AG04450 (cell line): ENCODE results near the gene AKR1E2. TPM values are rescaled to one million over a fixed set of nuclear protein-coding genes. Genes with fewer than 3 reads are reported as not detected.

ENCODE experiments used
- CTCF ChIA-PET: fragments of 300-600, 350-600 bp; formaldehyde crosslinking; extraction: SDS; loops from one replicate; lab custom pipeline; 2022; ENCODE audit warnings: antibody characterized with exemption, inconsistent platforms; lab: Charles Lee
- POLR2A ChIA-PET: fragments of 350-600 bp; formaldehyde crosslinking; extraction: SDS; loops from one replicate; lab custom pipeline; 2021; ENCODE audit warnings: antibody characterized with exemption, inconsistent platforms; lab: Yijun Ruan, JAX
- DNase-seq: peaks from one replicate; pipeline ENCODE4 v3.0.0-alpha.2; 2011; ENCODE audit warnings: low read depth, low spot score
- H3K27ac ChIP-seq: one replicate; pipeline ENCODE4 v1.5.1; 2012; ENCODE audit warnings: low read depth, low read length, control low read depth
- H3K27me3 ChIP-seq: one replicate; pipeline ENCODE4 v1.6.0; 2012; ENCODE audit warnings: low read length; ENCODE audit not compliant: control insufficient read depth, insufficient read depth
- H3K4me3 ChIP-seq: 2 replicates; pipeline ENCODE4 v1.5.1; 2011; ENCODE audit warnings: mild to moderate bottlenecking, low read depth, low read length, control low read depth
- H3K9me3 ChIP-seq: 2 replicates; pipeline ENCODE4 v1.5.1; 2012; ENCODE audit warnings: low read length; ENCODE audit not compliant: control insufficient read depth, insufficient read depth
- CTCF ChIP-seq: IDR thresholded peaks from 2 replicates; pipeline ENCODE4 v1.5.1; 2011; ENCODE audit warnings: low read depth, low read length, control low read depth, inconsistent platforms
- polyA plus RNA-seq: library from polyadenylated mRNA; depleted of rRNA; stranded (reverse); fragments of >200 nt; gene quantifications from 2 replicates; pipeline ENCODE4 v1.2.3, GENCODE V29; 2011

Gene AKR1E2
- polyA plus RNA-seq, 1 experiment = 1.3 TPM

- TF ChIP-seq CTCF = no peak
- Histone ChIP-seq H3K27me3 (no peaks in the 10 kb centered on the region), H3K9me3 (no peaks in the 10 kb centered on the region), H3K27ac (no peak overlapping the region), H3K4me3 (no peak overlapping the region)
- ChIA-PET POLR2A (interaction anchor here (0.9 kb wide), 1 partner anchor 12 kb away, joined by 3 read pairs; no protein-coding TSS in a partner anchor), CTCF (interaction anchor here (1.6 to 3.3 kb wide), 3 partner anchors 10 to 24 kb away, joined by 4 to 24 read pairs (median 10); no protein-coding TSS in a partner anchor)
- no peak for DNase-seq
These were observed 12.7 kb downstream of the AKR1E2 start for GRCh38 chr10:4838743-4839142.

DNA sequence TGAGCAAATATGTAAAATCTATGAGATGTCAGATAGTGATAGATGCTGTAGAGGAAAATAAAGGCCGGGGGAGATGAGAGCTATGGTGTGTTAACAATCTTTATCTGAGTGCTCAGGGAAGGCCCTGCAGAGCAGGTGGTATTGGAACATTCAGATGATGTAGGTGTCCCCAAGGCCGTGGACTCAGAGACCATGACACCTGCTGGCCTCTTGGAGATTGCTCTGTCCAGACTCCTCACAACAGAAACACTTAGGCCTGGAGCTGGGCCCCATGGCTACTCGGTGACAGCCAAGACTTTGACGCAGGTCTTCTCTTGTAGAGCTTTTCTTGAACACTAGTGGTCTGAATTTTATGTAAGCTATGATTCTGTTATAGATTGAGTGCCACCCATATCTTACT, 13.3 kb downstream of the AKR1E2 start:
- H3K27ac ChIP-seq = no peak overlapping the region
- H3K27me3 ChIP-seq = no peaks in the 10 kb centered on the region
- no peak for DNase-seq
- CTCF ChIA-PET = interaction anchor here (1.6 to 3.3 kb wide), 3 partner anchors 10 to 24 kb away, joined by 4 to 24 read pairs (median 10); no protein-coding TSS in a partner anchor
- no peak overlapping the region for H3K4me3 ChIP-seq
- TF ChIP-seq CTCF = no peak
- no peaks in the 10 kb centered on the region for H3K9me3 ChIP-seq
- POLR2A ChIA-PET = no interaction called here

DNA sequence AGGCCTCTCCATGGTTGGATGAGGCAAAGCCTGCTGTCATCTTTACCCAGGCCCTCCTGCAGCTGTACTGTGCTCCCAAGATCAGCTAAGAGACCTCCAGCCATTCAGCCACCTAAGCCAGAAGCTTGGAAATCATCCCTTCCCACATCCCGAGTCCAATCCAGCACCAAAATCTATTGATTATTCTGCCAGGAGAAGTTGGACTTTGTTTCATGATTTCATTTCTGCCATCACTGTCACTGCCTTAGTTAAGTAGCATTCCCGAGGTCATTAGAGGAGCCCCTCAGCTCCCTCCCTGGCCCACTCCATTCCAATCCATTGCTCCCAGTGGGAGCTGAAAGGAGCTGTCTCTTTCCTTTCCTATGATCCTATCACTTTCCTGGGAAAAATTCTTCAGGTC, 14.1 kb downstream of the AKR1E2 start:
- no peaks in the 10 kb centered on the region for H3K27me3 ChIP-seq
- TF ChIP-seq CTCF = no peak
- CTCF ChIA-PET = interaction anchor here (1.5 to 2.4 kb wide), 2 partner anchors 9 to 25 kb away, joined by 10 read pairs; no protein-coding TSS in a partner anchor
- H3K27ac ChIP-seq = no peak overlapping the region
- peaks cover 6% of the 10 kb centered on the region; the same call in 1 of the 2 replicates for H3K9me3 ChIP-seq
- DNase-seq = no peak
- POLR2A ChIA-PET = no interaction called here
- H3K4me3 ChIP-seq = no peak overlapping the region

- CTCF ChIA-PET = interaction anchor here (1.8 kb wide), 1 partner anchor 28 kb away, joined by 8 read pairs; no protein-coding TSS in a partner anchor
- POLR2A ChIA-PET = no interaction called here
- no peak for DNase-seq
- H3K27ac ChIP-seq = no peak overlapping the region
- peaks cover 11% of the 10 kb centered on the region; the same call in 1 of the 2 replicates for H3K9me3 ChIP-seq
- TF ChIP-seq CTCF = no peak
- no peak overlapping the region for H3K4me3 ChIP-seq
- H3K27me3 ChIP-seq = no peaks in the 10 kb centered on the region
These were observed 17.6 kb downstream of the AKR1E2 start for GRCh38 chr10:4843525-4844180.

GRCh38 chr10:4844864-4845263, 18.9 kb downstream of the AKR1E2 start:
- TF ChIP-seq CTCF = no peak
- no peak for DNase-seq
- Histone ChIP-seq H3K9me3 (peaks cover 11% of the 10 kb centered on the region; the same call in 1 of the 2 replicates), H3K27me3 (no peaks in the 10 kb centered on the region), H3K4me3 (no peak overlapping the region), H3K27ac (no peak overlapping the region)
- CTCF ChIA-PET = interaction anchor here (0.5 kb wide), 1 partner anchor 37 kb away, joined by 3 read pairs; no protein-coding TSS in a partner anchor
- POLR2A ChIA-PET = no interaction called here
